ENCODE results near the gene OR10K1. TPM values are rescaled to one million over a fixed set of nuclear protein-coding genes. Genes with fewer than 3 reads are reported as not detected.
"Not testable (repeated sequence)": the region's sequence is repeated elsewhere in the genome, so short reads cannot be mapped to it uniquely, and the experiment has no call there.

OR10K1 gene
- total and polyA plus RNA-seq, 9 of the 15 experiments (the other 6 are each of a cell fraction or from before 2014, with no cell fraction given): not detected

DNA sequence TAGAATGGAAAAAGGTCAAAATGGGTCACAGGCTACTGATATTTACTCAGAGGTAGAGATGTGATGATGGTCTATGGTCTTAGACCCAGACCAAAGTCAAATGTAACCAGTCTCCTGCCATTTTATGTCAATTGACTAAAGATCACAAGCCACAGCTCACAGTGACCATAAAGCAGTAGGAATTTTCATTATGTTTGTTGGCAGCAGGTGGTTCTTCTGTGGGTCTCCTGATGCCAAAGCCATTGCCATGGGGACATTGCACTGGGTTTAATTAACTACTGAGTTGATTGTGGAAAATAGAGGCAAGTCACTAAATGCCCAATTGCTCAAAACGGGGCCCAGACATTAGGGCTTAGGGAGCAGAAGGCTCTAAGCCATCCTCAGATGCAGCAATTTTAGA, 35.5 kb upstream of the OR10K1 start, which contains the start of gene OR10K2 (continued):
- TF ChIP-seq, protein P1, sequence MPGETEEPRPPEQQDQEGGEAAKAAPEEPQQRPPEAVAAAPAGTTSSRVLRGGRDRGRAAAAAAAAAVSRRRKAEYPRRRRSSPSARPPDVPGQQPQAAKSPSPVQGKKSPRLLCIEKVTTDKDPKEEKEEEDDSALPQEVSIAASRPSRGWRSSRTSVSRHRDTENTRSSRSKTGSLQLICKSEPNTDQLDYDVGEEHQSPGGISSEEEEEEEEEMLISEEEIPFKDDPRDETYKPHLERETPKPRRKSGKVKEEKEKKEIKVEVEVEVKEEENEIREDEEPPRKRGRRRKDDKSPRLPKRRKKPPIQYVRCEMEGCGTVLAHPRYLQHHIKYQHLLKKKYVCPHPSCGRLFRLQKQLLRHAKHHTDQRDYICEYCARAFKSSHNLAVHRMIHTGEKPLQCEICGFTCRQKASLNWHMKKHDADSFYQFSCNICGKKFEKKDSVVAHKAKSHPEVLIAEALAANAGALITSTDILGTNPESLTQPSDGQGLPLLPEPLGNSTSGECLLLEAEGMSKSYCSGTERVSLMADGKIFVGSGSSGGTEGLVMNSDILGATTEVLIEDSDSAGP (CRISPR knock-in tag; IDR thresholded peaks at IDR 0.05): no peak
- TF ChIP-seq ZNF436 (CRISPR knock-in tag; IDR thresholded peaks at IDR 0.05) (no peak), ZNF311 (CRISPR knock-in tag; IDR thresholded peaks at IDR 0.05) (no peak)

- H3K36me3 ChIP-seq (ENCODE audit: control insufficient read depth, insufficient read depth, low read length); H3K4me1 ChIP-seq (replicated peaks in 1 of 2; ENCODE audit: control insufficient read depth in 2 of 2, insufficient read depth in 2 of 2, low read length in 2 of 2); H3K4me3 ChIP-seq; FAIRE-seq; BruUV-seq (replicated peaks); intact Hi-C loops (cut with micrococcal nuclease); H3K79me2 ChIP-seq (ENCODE audit: control insufficient read depth, insufficient read depth, low read length); H3K9me3 ChIP-seq (replicated peaks; ENCODE audit: control insufficient read depth, insufficient read depth, low read depth, low read length); DNase-seq (ENCODE audit: extremely low read depth in 1 of 4, low spot score in 3 of 4); H2AFZ ChIP-seq (ENCODE audit: low read depth, low read length); H3K27ac ChIP-seq (ENCODE audit: extremely low read depth, low read depth, low read length); H4K20me1 ChIP-seq (replicated peaks; ENCODE audit: control insufficient read depth, insufficient read depth, low read length); POLR2A ChIA-PET; H3K9ac ChIP-seq (ENCODE audit: insufficient read depth in 1 of 2, low read depth in 2 of 2, low read length in 2 of 2); H3K9me1 ChIP-seq (ENCODE audit: control insufficient read depth, insufficient read depth, low read length); H3K4me2 ChIP-seq (ENCODE audit: insufficient read depth, low read length); H3K27me3 ChIP-seq (ENCODE audit: control insufficient read depth in 2 of 2, insufficient read depth in 2 of 2, low read length in 2 of 2); in situ Hi-C loops (cut with MboI); ATAC-seq: not testable (repeated sequence)
- 0% methylated on average over 3 of the region's 3 CpGs for WGBS (ENCODE audit: insufficient coverage, low coverage, missing lambda C conversion rate)
- CTCF ChIA-PET (ENCODE audit: low intra/inter-chr PET ratio): interaction anchor here (0.6 kb wide), 1 partner anchor 1256 kb away, joined by 5 read pairs; no protein-coding TSS in a partner anchor
Measured at GRCh38 chr1:158430163-158430562, 31.5 kb upstream of the OR10K1 start.

All from K562 (cell line).